Esophagus squamous epithelium (tissue), 5 donors: ENCODE data around the gene AAR2. TPM values are rescaled to one million over a fixed set of nuclear protein-coding genes. Genes with fewer than 3 reads are reported as not detected.

Experiments used
- DNase-seq: peaks from one replicate; lab custom pipeline; 2025; lab: John Stamatoyannopoulos, UW
- H3K27ac ChIP-seq, 4 donors: fragments of 200-600 bp; sonication (generic); one replicate each; pipeline ENCODE4 v1.5.1; 2016 to 2019; ENCODE audit warnings: mild to moderate bottlenecking in 1 of 4
- H3K27me3 ChIP-seq, 4 donors: fragments of 200-600 bp; sonication (generic); 1 replicate in 3 of 4; 2 replicates in 1 of 4; pipeline versions ENCODE4 v1.5.1 to v1.6.0; 2017 to 2021; ENCODE audit warnings: antibody characterized with exemption in 1 of 4
- H3K36me3 ChIP-seq, 3 donors: fragments of 200-600 bp; sonication (generic); one replicate each; pipeline ENCODE4 v1.5.1; 2016 to 2019
- H3K4me1 ChIP-seq, 3 donors: fragments of 200-600 bp; sonication (generic); one replicate each; pipeline ENCODE4 v1.5.1; 2017 to 2019
- H3K4me3 ChIP-seq, 4 donors: fragments of 200-600 bp; sonication (generic); 1 replicate in 3 of 4; 2 replicates in 1 of 4; pipeline ENCODE4 v1.5.1; 2016 to 2019; ENCODE audit warnings: mild to moderate bottlenecking in 2 of 4, moderate library complexity in 1 of 4
- H3K9me3 ChIP-seq, 3 donors: fragments of 200-600 bp; sonication (generic); one replicate each; pipeline ENCODE4 v1.5.1; 2016 to 2019
- CTCF ChIP-seq, 6 experiments: fragments of 450-650 bp in 4 of 6; fragments of 200-600 bp in 2 of 6; sonication (generic) in 2 of 6; IDR thresholded peaks; one replicate each; pipeline ENCODE4 v1.5.1; 2016 to 2019; ENCODE audit warnings: antibody characterized with exemption in 6 of 6, mild to moderate bottlenecking in 4 of 6, moderate library complexity in 4 of 6
- POLR2A ChIP-seq, 4 donors: fragments of 450-650 bp; IDR thresholded peaks; one replicate each; pipeline ENCODE4 v1.6.1; 2017; ENCODE audit warnings: antibody characterized with exemption in 4 of 4, mild to moderate bottlenecking in 4 of 4, moderate library complexity in 3 of 4
- WGBS, 2 donors: methylation state at CpG; one replicate each; pipeline ENCODE4 v1.1.5; 2018; 5-methylcytosine and 5-hydroxymethylcytosine counted together
- intact Hi-C: fragments of 100-400 bp; cut with DNase I; formaldehyde crosslinking; loops from one replicate; pipeline ENCODE4 v1.15.0; 2022
- total RNA-seq, 4 donors: library from RNA; depleted of rRNA; stranded (reverse); fragments of >200 nt; gene quantifications; one replicate each; pipeline ENCODE4 v1.1.0, GENCODE V29; 2016
- donor health status: DM: yes; HTN: yes; CAD: no.

The AAR2 gene
- total RNA-seq, 4 donors from 2014 or later: 13.8 to 27.5 (median 16.5) TPM

- no peak for DNase-seq
- WGBS, 2 donors: 67 to 76% methylated on average over 4 of the region's 4 CpGs
- Histone ChIP-seq H3K4me1 (peaks cover 0 to 36% (median 6%) of the 10 kb centered on the region in 3 donors), H3K4me3 (no peak overlapping the region), H3K27ac (no peak overlapping the region), H3K27me3 (no peaks in the 10 kb centered on the region), H3K36me3 (peaks cover 8 to 98% (median 44%) of the 10 kb centered on the region in 3 donors), H3K9me3 (no peaks in the 10 kb centered on the region)
- TF ChIP-seq POLR2A (IDR thresholded peaks at IDR 0.05): no peak
- TF ChIP-seq CTCF (IDR thresholded peaks at IDR 0.05): no peak
- intact Hi-C loops: no loop called here
Observed at GRCh38 chr20:36248836-36249235, 12.6 kb downstream of the AAR2 start.

- 60 to 64% methylated on average over 3 of the region's 3 CpGs for WGBS, 2 donors
- peaks cover 5 to 98% (median 40%) of the 10 kb centered on the region in 3 donors for H3K36me3 ChIP-seq
- no peak for DNase-seq
- no peak overlapping the region for H3K4me3 ChIP-seq
- H3K4me1 ChIP-seq: peaks cover 0 to 36% (median 6%) of the 10 kb centered on the region in 3 donors
- H3K27me3 ChIP-seq: no peaks in the 10 kb centered on the region
- TF ChIP-seq POLR2A (IDR thresholded peaks at IDR 0.05): no peak
- TF ChIP-seq CTCF (IDR thresholded peaks at IDR 0.05): no peak
- H3K27ac ChIP-seq: no peak overlapping the region
- no peaks in the 10 kb centered on the region for H3K9me3 ChIP-seq
- intact Hi-C loops: no loop called here
Observed at GRCh38 chr20:36249450-36249849, 13.2 kb downstream of the AAR2 start.

GRCh38 chr20:36251426-36251825 is 15.1 kb downstream of the AAR2 start:
- no peak for TF ChIP-seq POLR2A (IDR thresholded peaks at IDR 0.05)
- no peak for TF ChIP-seq CTCF (IDR thresholded peaks at IDR 0.05)
- H3K27ac ChIP-seq: no peak overlapping the region
- peaks cover 0 to 36% (median 6%) of the 10 kb centered on the region in 3 donors for H3K4me1 ChIP-seq
- no peak overlapping the region for H3K4me3 ChIP-seq
- H3K36me3 ChIP-seq: peaks cover 14 to 98% (median 28%) of the 10 kb centered on the region in 3 donors
- H3K9me3 ChIP-seq: no peaks in the 10 kb centered on the region
- no peak for DNase-seq
- H3K27me3 ChIP-seq: no peaks in the 10 kb centered on the region
- 50 to 87% methylated on average over 5 of the region's 5 CpGs for WGBS, 2 donors
- intact Hi-C loops: no loop called here

GRCh38 chr20:36252511-36252910 is 16.2 kb downstream of the AAR2 start:
- peaks cover 16 to 98% (median 21%) of the 10 kb centered on the region in 3 donors for H3K36me3 ChIP-seq

GRCh38 chr20:36253036-36253435 is 16.8 kb downstream of the AAR2 start:
- peaks cover 16 to 96% (median 16%) of the 10 kb centered on the region in 3 donors for H3K36me3 ChIP-seq
- H3K27ac ChIP-seq: no peak overlapping the region
- intact Hi-C loops: no loop called here
- 92 to 98% methylated on average over 4 to 7 of the region's 9 CpGs for WGBS, 2 donors
- DNase-seq: no peak
- peaks cover 0 to 36% (median 6%) of the 10 kb centered on the region in 3 donors for H3K4me1 ChIP-seq
- no peaks in the 10 kb centered on the region for H3K27me3 ChIP-seq
- no peak overlapping the region for H3K4me3 ChIP-seq
- H3K9me3 ChIP-seq: no peaks in the 10 kb centered on the region
- no peak for TF ChIP-seq POLR2A (IDR thresholded peaks at IDR 0.05)
- no peak for TF ChIP-seq CTCF (IDR thresholded peaks at IDR 0.05)

More at GRCh38 chr20:36252511-36252910, 16.2 kb downstream of the AAR2 start:
- intact Hi-C loops: no loop called here
- H3K27ac ChIP-seq: no peak overlapping the region
- TF ChIP-seq CTCF (IDR thresholded peaks at IDR 0.05) (no peak), POLR2A (IDR thresholded peaks at IDR 0.05) (no peak)
- WGBS, 2 donors: 67 to 68% methylated on average over 3 of the region's 3 CpGs
- H3K27me3 ChIP-seq: no peaks in the 10 kb centered on the region
- no peak overlapping the region for H3K4me3 ChIP-seq
- peaks cover 0 to 36% (median 6%) of the 10 kb centered on the region in 3 donors for H3K4me1 ChIP-seq
- no peaks in the 10 kb centered on the region for H3K9me3 ChIP-seq
- DNase-seq: no peak
